HL-60 (cell line): ENCODE measurements around the gene KIF2C.
A peak's percentile ranks its signal among the peaks of the same experiment; 100 is the strongest.

Experiments
- CTCF ChIP-seq: IDR thresholded peaks from one replicate; pipeline ENCODE4 v1.5.1; 2011; ENCODE audit warnings: low read length, control low read depth, inconsistent platforms; ENCODE audit not compliant: insufficient read depth
- GABPA ChIP-seq: IDR thresholded peaks from 2 replicates; pipeline ENCODE4 v1.6.1; 2012; ENCODE audit warnings: low read depth
- POLR2AphosphoS5 ChIP-seq: IDR thresholded peaks from 2 replicates; pipeline ENCODE4 v1.6.1; 2012; ENCODE audit warnings: low read depth
- REST ChIP-seq: IDR thresholded peaks from 2 replicates; pipeline ENCODE4 v1.6.1; 2012; ENCODE audit warnings: low read depth; ENCODE audit not compliant: insufficient replicate concordance
- SPI1 ChIP-seq: IDR thresholded peaks from 2 replicates; pipeline ENCODE4 v1.6.1; 2012; ENCODE audit warnings: low read depth, mild to moderate bottlenecking, borderline replicate concordance

GRCh38 chr1:44707959-44708831 lies 31.4 kb upstream of the KIF2C start:
- TF ChIP-seq CTCF (peak; percentile 61), POLR2AphosphoS5 (no peak), SPI1 (peak; percentile 52), REST (no peak), GABPA (no peak)
